Measurements from ENCODE around the gene CCDC191.

The CCDC191 gene

DNA sequence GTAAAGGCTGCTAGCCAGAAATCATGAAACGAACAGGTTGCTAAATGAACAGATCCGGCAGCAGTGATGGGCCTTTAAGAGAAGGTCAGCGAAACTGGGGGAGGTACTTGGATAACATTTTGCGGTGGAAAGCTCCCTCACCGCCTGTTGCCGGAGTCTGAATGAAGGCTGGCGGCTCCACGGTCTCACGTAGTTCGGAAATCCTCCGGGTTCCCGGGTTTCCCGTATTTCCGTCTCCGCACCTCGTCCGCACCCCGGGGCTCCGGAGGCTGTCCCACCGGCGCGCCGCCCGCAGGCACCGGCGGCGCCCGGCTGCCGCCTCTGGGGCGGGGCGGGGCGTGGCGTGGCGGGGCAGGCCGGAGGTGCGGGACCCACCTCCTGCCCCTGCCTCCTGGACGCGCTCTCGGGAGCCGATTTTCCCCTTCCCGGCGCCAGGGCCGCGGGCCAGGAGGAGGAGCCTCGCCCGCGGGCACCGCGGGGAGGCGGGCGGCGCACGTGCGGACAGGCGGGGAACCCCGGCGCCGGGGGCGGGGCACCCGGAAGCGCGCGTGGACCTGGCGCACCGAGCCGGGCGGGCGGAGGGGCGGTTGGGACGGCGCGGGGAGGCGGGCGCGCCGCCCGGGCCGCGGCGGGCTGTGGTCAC lies 108.8 kb downstream of the CCDC191 start, which contains the start of gene ZDHHC23:
TSS of gene ZDHHC23 (plus strand) at position 642 of the 643 bp plus-strand sequence. CDS start 790 bp downstream, outside the sequence.
- peak within 1 kb of the TSS; percentile 87 for H3K4me2 ChIP-seq (ENCODE audit: low read length)
- H4K12ac ChIP-seq (ENCODE audit: low read depth, low read length) = no peak within 1 kb of the TSS
- no peak within 1 kb of the TSS for H2BK12ac ChIP-seq (ENCODE audit: low read length)
- H4K91ac ChIP-seq (ENCODE audit: low read depth, low read length) = no peak within 1 kb of the TSS
- H3K36me3 ChIP-seq (ENCODE audit: control insufficient read depth in 1 of 2, insufficient read depth in 2 of 2, low read length in 2 of 2) = no peaks in the 10 kb centered on the region
- H3K27me3 ChIP-seq (ENCODE audit: insufficient read depth, low read length) = no peaks in the 10 kb centered on the region
- H3K27ac ChIP-seq (ENCODE audit: low read depth, low read length) = peak within 1 kb of the TSS; percentile 30
- H3K9ac ChIP-seq (ENCODE audit: low read length) = peak within 1 kb of the TSS; percentile 4
- H3K18ac ChIP-seq (ENCODE audit: low read length) = peak within 1 kb of the TSS; percentile 2
- H2AK5ac ChIP-seq (ENCODE audit: low read length) = no peak within 1 kb of the TSS
- H3K9me3 ChIP-seq (ENCODE audit: insufficient read depth, low read depth, low read length) = no peaks in the 10 kb centered on the region
- no peak within 1 kb of the TSS for H2BK120ac ChIP-seq (ENCODE audit: insufficient read depth, low read length, poor library complexity)
- no peaks in the 10 kb centered on the region for H3K79me1 ChIP-seq (ENCODE audit: low read length)
- H3K4me3 ChIP-seq (ENCODE audit: low read depth, low read length) = peak within 1 kb of the TSS; percentile 72
- H2BK5ac ChIP-seq (ENCODE audit: low read depth, low read length, poor library complexity) = no peak within 1 kb of the TSS
- peak; percentile 70 to 84 for DNase-seq
- H2AFZ ChIP-seq (ENCODE audit: insufficient read depth, low read length, poor library complexity) = peak within 1 kb of the TSS; percentile 61
- H3K4me1 ChIP-seq (ENCODE audit: control insufficient read depth in 1 of 2, insufficient read depth in 2 of 2, low read length in 2 of 2) = peaks cover 0 to 6% of the 10 kb centered on the region in 2 experiments
- no CpG with 5 or more reads among the region's 80 CpGs for WGBS (ENCODE audit: extremely low coverage, insufficient coverage, insufficient read length)
- H3K14ac ChIP-seq (ENCODE audit: low read length) = peak within 1 kb of the TSS; percentile 26
- H3K79me2 ChIP-seq (ENCODE audit: control insufficient read depth, insufficient read depth, low read length, poor library complexity) = no peaks in the 10 kb centered on the region
- H3K4ac ChIP-seq (ENCODE audit: low read depth, low read length) = no peak within 1 kb of the TSS
- peak within 1 kb of the TSS; percentile 32 for H4K8ac ChIP-seq (ENCODE audit: low read depth, low read length)
- no peak within 1 kb of the TSS for H3K23ac ChIP-seq (ENCODE audit: low read length)

DNA sequence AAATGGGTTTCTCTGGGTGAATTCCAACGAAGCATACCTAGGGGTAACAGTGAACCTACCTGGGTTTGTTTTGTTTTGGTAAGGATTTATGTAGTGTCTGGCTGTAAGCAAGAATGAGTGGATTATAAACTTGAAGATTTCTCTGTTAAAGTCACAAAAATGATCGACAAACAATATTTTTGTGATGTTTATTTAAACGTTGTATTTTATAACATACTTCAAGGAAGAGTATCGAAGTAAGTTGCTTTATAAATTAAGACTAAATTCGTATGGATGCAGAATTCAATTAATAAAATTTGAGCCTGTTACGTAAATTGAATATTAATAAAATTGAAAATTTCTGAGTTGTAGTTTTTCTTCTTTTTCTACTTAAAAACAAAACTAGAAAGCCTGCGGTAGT lies 109.5 kb downstream of the CCDC191 start:
- H3K4ac ChIP-seq (ENCODE audit: low read depth, low read length) = no peak overlapping the region
- no peak overlapping the region for H4K8ac ChIP-seq (ENCODE audit: low read depth, low read length)
- no peak overlapping the region for H2BK120ac ChIP-seq (ENCODE audit: insufficient read depth, low read length, poor library complexity)
- H3K4me3 ChIP-seq (ENCODE audit: low read depth, low read length) = no peak overlapping the region
- no peak overlapping the region for H3K27ac ChIP-seq (ENCODE audit: low read depth, low read length)
- no peak overlapping the region for H2AFZ ChIP-seq (ENCODE audit: insufficient read depth, low read length, poor library complexity)
- no peak overlapping the region for H2BK12ac ChIP-seq (ENCODE audit: low read length)
- peaks cover 0 to 6% of the 10 kb centered on the region in 2 experiments for H3K4me1 ChIP-seq (ENCODE audit: control insufficient read depth in 1 of 2, insufficient read depth in 2 of 2, low read length in 2 of 2)
- no peak overlapping the region for H4K91ac ChIP-seq (ENCODE audit: low read depth, low read length)
- H3K18ac ChIP-seq (ENCODE audit: low read length) = no peak overlapping the region
- no peaks in the 10 kb centered on the region for H3K79me2 ChIP-seq (ENCODE audit: control insufficient read depth, insufficient read depth, low read length, poor library complexity)
- DNase-seq = no peak
- no peak overlapping the region for H3K4me2 ChIP-seq (ENCODE audit: low read length)
- H3K27me3 ChIP-seq (ENCODE audit: insufficient read depth, low read length) = no peaks in the 10 kb centered on the region
- no peak overlapping the region for H2AK5ac ChIP-seq (ENCODE audit: low read length)
- H3K23ac ChIP-seq (ENCODE audit: low read length) = no peak overlapping the region
- no peak overlapping the region for H2BK5ac ChIP-seq (ENCODE audit: low read depth, low read length, poor library complexity)
- no peak overlapping the region for H3K14ac ChIP-seq (ENCODE audit: low read length)
- H4K12ac ChIP-seq (ENCODE audit: low read depth, low read length) = no peak overlapping the region
- no peaks in the 10 kb centered on the region for H3K36me3 ChIP-seq (ENCODE audit: control insufficient read depth in 1 of 2, insufficient read depth in 2 of 2, low read length in 2 of 2)
- WGBS (ENCODE audit: extremely low coverage, insufficient coverage, insufficient read length) = no CpG with 5 or more reads among the region's 7 CpGs
- no peaks in the 10 kb centered on the region for H3K9me3 ChIP-seq (ENCODE audit: insufficient read depth, low read depth, low read length)
- H3K79me1 ChIP-seq (ENCODE audit: low read length) = no peaks in the 10 kb centered on the region
- no peak overlapping the region for H3K9ac ChIP-seq (ENCODE audit: low read length)

DNA sequence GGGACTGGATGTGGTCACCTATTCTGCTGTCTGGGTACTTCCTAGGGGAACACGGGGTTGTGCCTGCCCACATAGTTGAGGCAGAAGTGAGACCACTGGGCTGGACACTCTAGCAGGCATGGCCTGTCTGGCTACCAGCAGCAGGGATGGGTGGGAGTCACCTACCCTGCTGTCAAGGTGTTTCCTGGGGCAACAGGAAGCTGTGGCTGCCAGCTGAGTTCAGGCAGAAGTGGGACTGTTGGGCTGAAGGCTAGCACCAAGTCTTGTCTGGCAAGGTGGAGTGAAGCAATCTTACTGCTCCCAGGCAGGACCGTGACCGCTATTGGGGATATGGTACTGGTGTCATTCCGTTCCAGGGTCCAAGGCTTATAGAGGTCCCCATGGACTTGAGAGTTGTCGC lies 128.8 kb downstream of the CCDC191 start:
- no peaks in the 10 kb centered on the region for H3K4me1 ChIP-seq (ENCODE audit: control insufficient read depth in 1 of 2, insufficient read depth in 2 of 2, low read length in 2 of 2)
- H3K36me3 ChIP-seq (ENCODE audit: control insufficient read depth in 1 of 2, insufficient read depth in 2 of 2, low read length in 2 of 2) = no peaks in the 10 kb centered on the region
- no peaks in the 10 kb centered on the region for H3K27me3 ChIP-seq (ENCODE audit: insufficient read depth, low read length)
- no peak overlapping the region for H2AK5ac ChIP-seq (ENCODE audit: low read length)
- H3K18ac ChIP-seq (ENCODE audit: low read length) = no peak overlapping the region
- H3K14ac ChIP-seq (ENCODE audit: low read length) = no peak overlapping the region
- no peak overlapping the region for H2BK12ac ChIP-seq (ENCODE audit: low read length)
- H4K91ac ChIP-seq (ENCODE audit: low read depth, low read length) = no peak overlapping the region
- no peak overlapping the region for H3K27ac ChIP-seq (ENCODE audit: low read depth, low read length)
- no peak for DNase-seq
- H2BK5ac ChIP-seq (ENCODE audit: low read depth, low read length, poor library complexity) = no peak overlapping the region
- no peak overlapping the region for H2AFZ ChIP-seq (ENCODE audit: insufficient read depth, low read length, poor library complexity)
- H4K8ac ChIP-seq (ENCODE audit: low read depth, low read length) = no peak overlapping the region
- H3K9me3 ChIP-seq (ENCODE audit: insufficient read depth, low read depth, low read length) = peaks cover 1% of the 10 kb centered on the region
- H3K4ac ChIP-seq (ENCODE audit: low read depth, low read length) = no peak overlapping the region
- no peak overlapping the region for H3K4me2 ChIP-seq (ENCODE audit: low read length)
- H3K79me1 ChIP-seq (ENCODE audit: low read length) = no peaks in the 10 kb centered on the region
- WGBS (ENCODE audit: extremely low coverage, insufficient coverage, insufficient read length) = no CpG with 5 or more reads among the region's 5 CpGs
- H3K9ac ChIP-seq (ENCODE audit: low read length) = no peak overlapping the region
- no peaks in the 10 kb centered on the region for H3K79me2 ChIP-seq (ENCODE audit: control insufficient read depth, insufficient read depth, low read length, poor library complexity)
- no peak overlapping the region for H2BK120ac ChIP-seq (ENCODE audit: insufficient read depth, low read length, poor library complexity)
- H3K23ac ChIP-seq (ENCODE audit: low read length) = no peak overlapping the region
- H4K12ac ChIP-seq (ENCODE audit: low read depth, low read length) = no peak overlapping the region
- H3K4me3 ChIP-seq (ENCODE audit: low read depth, low read length) = no peak overlapping the region

GRCh38 chr3:113914646-113915045 lies 141.7 kb downstream of the CCDC191 start:
- Histone ChIP-seq H2BK12ac (ENCODE audit: low read length) (no peak overlapping the region), H3K4me3 (ENCODE audit: low read depth, low read length) (no peak overlapping the region), H3K27ac (ENCODE audit: low read depth, low read length) (no peak overlapping the region), H3K4ac (ENCODE audit: low read depth, low read length) (no peak overlapping the region), H2BK120ac (ENCODE audit: insufficient read depth, low read length, poor library complexity) (no peak overlapping the region), H3K18ac (ENCODE audit: low read length) (no peak overlapping the region), H2AFZ (ENCODE audit: insufficient read depth, low read length, poor library complexity) (no peak overlapping the region), H3K23ac (ENCODE audit: low read length) (no peak overlapping the region), H3K9ac (ENCODE audit: low read length) (no peak overlapping the region), H4K91ac (ENCODE audit: low read depth, low read length) (no peak overlapping the region), H4K8ac (ENCODE audit: low read depth, low read length) (no peak overlapping the region), H3K4me2 (ENCODE audit: low read length) (no peak overlapping the region), H3K79me2 (ENCODE audit: control insufficient read depth, insufficient read depth, low read length, poor library complexity) (no peaks in the 10 kb centered on the region), H3K27me3 (ENCODE audit: insufficient read depth, low read length) (no peaks in the 10 kb centered on the region), H2AK5ac (ENCODE audit: low read length) (no peak overlapping the region), H3K14ac (ENCODE audit: low read length) (no peak overlapping the region), H3K36me3 (ENCODE audit: control insufficient read depth in 1 of 2, insufficient read depth in 2 of 2, low read length in 2 of 2) (no peaks in the 10 kb centered on the region), H2BK5ac (ENCODE audit: low read depth, low read length, poor library complexity) (no peak overlapping the region), H3K79me1 (ENCODE audit: low read length) (no peaks in the 10 kb centered on the region), H3K9me3 (ENCODE audit: insufficient read depth, low read depth, low read length) (no peaks in the 10 kb centered on the region), H4K12ac (ENCODE audit: low read depth, low read length) (no peak overlapping the region), H3K4me1 (ENCODE audit: control insufficient read depth in 1 of 2, insufficient read depth in 2 of 2, low read length in 2 of 2) (no peaks in the 10 kb centered on the region)
- WGBS (ENCODE audit: extremely low coverage, insufficient coverage, insufficient read length) = no CpG with 5 or more reads among the region's 2 CpGs
- DNase-seq = no peak
